Neural progenitor cell (in vitro differentiated cells): ENCODE data around the gene WIPF2.

Experiments
- EZH2 ChIP-seq: fragments of 200-600 bp; sonication (generic); IDR thresholded peaks from 2 replicates; pipeline ENCODE4 v1.6.1; 2017; ENCODE audit warnings: antibody characterized with exemption, mild to moderate bottlenecking, moderate library complexity
- EZH2phosphoT487 ChIP-seq: fragments of 200-600 bp; sonication (generic); IDR thresholded peaks from 2 replicates; pipeline ENCODE4 v1.6.1; 2017; ENCODE audit warnings: antibody characterized with exemption
- TF ChIP-seq, protein P1 (sequence below): fragments of 200-600 bp; sonication (generic); IDR thresholded peaks from 2 replicates; pipeline ENCODE4 v1.5.1; 2017; ENCODE audit warnings: antibody characterized with exemption, mild to moderate bottlenecking

DNA sequence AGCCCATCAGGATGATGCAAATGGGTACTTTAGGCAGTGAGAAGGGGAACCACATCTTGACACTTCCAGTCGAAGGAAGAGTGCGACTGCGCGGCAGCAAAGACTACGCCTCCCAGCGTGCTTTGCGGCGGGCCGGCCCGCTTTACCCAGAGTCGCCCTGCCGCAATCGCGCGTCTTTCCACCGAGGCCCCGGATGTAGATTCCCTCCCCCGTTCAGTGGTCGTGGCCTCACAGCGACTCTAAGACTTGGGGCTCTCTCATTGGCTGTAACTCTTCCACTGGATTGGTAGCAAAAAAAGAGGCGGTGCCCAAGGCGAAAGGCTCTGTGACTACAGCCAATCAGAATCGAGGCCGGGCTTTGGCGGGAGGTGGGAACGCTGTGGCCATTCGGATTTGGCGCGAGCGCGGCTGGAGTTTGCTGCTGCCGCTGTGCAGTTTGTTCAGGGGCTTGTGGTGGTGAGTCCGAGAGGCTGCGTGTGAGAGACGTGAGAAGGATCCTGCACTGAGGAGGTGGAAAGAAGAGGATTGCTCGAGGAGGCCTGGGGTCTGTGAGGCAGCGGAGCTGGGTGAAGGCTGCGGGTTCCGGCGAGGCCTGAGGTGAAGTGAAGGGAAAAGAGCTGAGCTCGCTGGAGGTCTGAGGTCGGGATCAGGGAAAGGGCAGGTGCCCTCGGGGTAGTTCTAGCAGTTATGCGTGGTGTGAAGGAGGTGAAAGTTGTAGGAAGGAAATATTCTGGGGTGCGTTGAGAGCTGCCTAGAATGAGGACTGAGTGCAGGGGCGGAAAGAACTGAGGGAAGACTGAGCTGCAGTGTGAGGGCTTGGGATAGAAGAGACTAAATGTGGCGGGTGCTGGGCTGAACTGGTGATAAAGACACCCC lies 68.6 kb downstream of the WIPF2 start, which contains the start of gene CDC6:
- TF ChIP-seq, protein P1, sequence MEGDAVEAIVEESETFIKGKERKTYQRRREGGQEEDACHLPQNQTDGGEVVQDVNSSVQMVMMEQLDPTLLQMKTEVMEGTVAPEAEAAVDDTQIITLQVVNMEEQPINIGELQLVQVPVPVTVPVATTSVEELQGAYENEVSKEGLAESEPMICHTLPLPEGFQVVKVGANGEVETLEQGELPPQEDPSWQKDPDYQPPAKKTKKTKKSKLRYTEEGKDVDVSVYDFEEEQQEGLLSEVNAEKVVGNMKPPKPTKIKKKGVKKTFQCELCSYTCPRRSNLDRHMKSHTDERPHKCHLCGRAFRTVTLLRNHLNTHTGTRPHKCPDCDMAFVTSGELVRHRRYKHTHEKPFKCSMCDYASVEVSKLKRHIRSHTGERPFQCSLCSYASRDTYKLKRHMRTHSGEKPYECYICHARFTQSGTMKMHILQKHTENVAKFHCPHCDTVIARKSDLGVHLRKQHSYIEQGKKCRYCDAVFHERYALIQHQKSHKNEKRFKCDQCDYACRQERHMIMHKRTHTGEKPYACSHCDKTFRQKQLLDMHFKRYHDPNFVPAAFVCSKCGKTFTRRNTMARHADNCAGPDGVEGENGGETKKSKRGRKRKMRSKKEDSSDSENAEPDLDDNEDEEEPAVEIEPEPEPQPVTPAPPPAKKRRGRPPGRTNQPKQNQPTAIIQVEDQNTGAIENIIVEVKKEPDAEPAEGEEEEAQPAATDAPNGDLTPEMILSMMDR = no peak
- TF ChIP-seq EZH2 (no peak), EZH2phosphoT487 (no peak)
